IMR-90 (cell line): Measurements from ENCODE around the gene UBE3A. TPM values are rescaled to one million over a fixed set of nuclear protein-coding genes. Genes with fewer than 3 reads are reported as not detected.
A peak's percentile ranks its signal among the peaks of the same experiment; 100 is the strongest.

ENCODE experiments used
- ATAC-seq: fragments of 200-7000 bp; cut with Tn5 transposase; 2 replicates; pipeline ENCODE4 v1.9.1; 2020; ENCODE audit warnings: low read depth, mild to moderate bottlenecking, moderate library complexity
- BruUV-seq: library from RNA; stranded (reverse); fragments of 400-500 nt; replicated peaks from 2 replicates; lab custom pipeline; 2021; lab: Mats Ljungman, UMichigan
- CTCF ChIA-PET: fragments of 300-600 bp; formaldehyde crosslinking; extraction: SDS; loops from one replicate; lab custom pipeline; 2021; ENCODE audit warnings: antibody characterized with exemption; lab: Yijun Ruan, JAX
- POLR2A ChIA-PET: fragments of 300-600 bp; sonication (Branson Sonifier 250); formaldehyde crosslinking; loops from one replicate; lab custom pipeline; 2022; ENCODE audit warnings: antibody characterized with exemption; ENCODE audit not compliant: unreplicated experiment; lab: Charles Lee
- DNase-seq: peaks from one replicate; pipeline ENCODE4 v3.0.0; 2013
- H2AFZ ChIP-seq: replicated peaks from 2 replicates; pipeline ENCODE3; 2013; ENCODE audit warnings: low read length, mild to moderate bottlenecking; ENCODE audit not compliant: poor library complexity
- H2AK5ac ChIP-seq: 2 replicates; pipeline ENCODE4 v1.6.1; 2013; ENCODE audit warnings: low read depth, low read length, inconsistent platforms
- H2AK9ac ChIP-seq: replicated peaks from 2 replicates; pipeline ENCODE3; 2013; ENCODE audit warnings: mild to moderate bottlenecking, low read depth, low read length, moderate library complexity; ENCODE audit not compliant: poor library complexity
- H2BK120ac ChIP-seq: 2 replicates; pipeline ENCODE4 v1.6.1; 2013; ENCODE audit warnings: low read depth, low read length, inconsistent platforms
- H2BK15ac ChIP-seq: 3 replicates; pipeline ENCODE4 v1.6.1; 2013; ENCODE audit warnings: low read depth, low read length, inconsistent platforms
- H2BK20ac ChIP-seq: 2 replicates; pipeline ENCODE4 v1.6.1; 2013; ENCODE audit warnings: low read depth, mild to moderate bottlenecking, inconsistent platforms, low read length, moderate library complexity
- H2BK5ac ChIP-seq: 2 replicates; pipeline ENCODE4 v1.6.1; 2013; ENCODE audit warnings: mild to moderate bottlenecking, low read depth, low read length, inconsistent platforms; ENCODE audit not compliant: poor library complexity, severe bottlenecking
- H3K14ac ChIP-seq: replicated peaks from 2 replicates; pipeline ENCODE4 v1.6.1; 2013; ENCODE audit warnings: low read depth, low read length, inconsistent platforms
- H3K18ac ChIP-seq: 2 replicates; pipeline ENCODE4 v1.6.1; 2013; ENCODE audit warnings: low read depth, low read length, control low read depth
- H3K23ac ChIP-seq: 2 replicates; pipeline ENCODE4 v1.6.1; 2013; ENCODE audit warnings: low read depth, low read length, inconsistent platforms
- H3K27ac ChIP-seq: 2 replicates; pipeline ENCODE4 v1.5.1; 2013; ENCODE audit warnings: mild to moderate bottlenecking, control low read depth, low read length; ENCODE audit not compliant: insufficient read depth
- H3K27me3 ChIP-seq: 2 replicates; pipeline ENCODE4 v1.6.1; 2013; ENCODE audit warnings: low read length; ENCODE audit not compliant: control insufficient read depth, insufficient read depth
- H3K36me3 ChIP-seq: 2 replicates; pipeline ENCODE4 v1.6.1; 2013; ENCODE audit warnings: low read length, mixed read lengths; ENCODE audit not compliant: control insufficient read depth, insufficient read depth
- H3K4ac ChIP-seq: 2 replicates; pipeline ENCODE4 v1.6.1; 2013; ENCODE audit warnings: low read depth, low read length, inconsistent platforms
- H3K4me1 ChIP-seq: 2 replicates; pipeline ENCODE4 v1.6.1; 2013; ENCODE audit warnings: low read length, mixed read lengths; ENCODE audit not compliant: control insufficient read depth, insufficient read depth
- H3K4me2 ChIP-seq: 2 replicates; pipeline ENCODE4 v1.6.1; 2013; ENCODE audit warnings: low read depth, mild to moderate bottlenecking, control low read depth, low read length, moderate library complexity
- H3K4me3 ChIP-seq: 2 replicates; pipeline ENCODE4 v1.5.1; 2013; ENCODE audit warnings: low read depth, mild to moderate bottlenecking, control low read depth, low read length, moderate library complexity; ENCODE audit not compliant: insufficient read depth
- H3K56ac ChIP-seq: 2 replicates; pipeline ENCODE4 v1.6.1; 2013; ENCODE audit warnings: low read length, inconsistent platforms; ENCODE audit not compliant: insufficient read depth; ENCODE audit errors: extremely low read depth
- H3K79me1 ChIP-seq, 2 experiments: 2 replicates each; pipeline ENCODE4 v1.6.1; 2013; ENCODE audit warnings: low read length in 2 of 2, inconsistent platforms in 1 of 2, low read depth in 1 of 2
- H3K9ac ChIP-seq: 2 replicates; pipeline ENCODE4 v1.6.1; 2013; ENCODE audit warnings: low read depth, low read length, control low read depth
- H3K9me1 ChIP-seq: 2 replicates; pipeline ENCODE4 v1.6.1; 2013; ENCODE audit warnings: low read length, inconsistent platforms; ENCODE audit not compliant: insufficient read depth
- H3K9me3 ChIP-seq: 2 replicates; pipeline ENCODE4 v1.6.1; 2013; ENCODE audit warnings: low read length; ENCODE audit not compliant: control insufficient read depth, insufficient read depth
- H4K20me1 ChIP-seq: 2 replicates; pipeline ENCODE4 v1.6.1; 2013; ENCODE audit warnings: low read length, inconsistent platforms; ENCODE audit not compliant: insufficient read depth
- H4K5ac ChIP-seq: 2 replicates; pipeline ENCODE4 v1.6.1; 2013; ENCODE audit warnings: mild to moderate bottlenecking, low read depth, low read length, control low read depth
- H4K8ac ChIP-seq, 2 experiments: 2 replicates each; pipeline ENCODE4 v1.6.1; 2013; ENCODE audit warnings: low read depth in 2 of 2, low read length in 2 of 2, control low read depth in 1 of 2, inconsistent platforms in 1 of 2
- H4K91ac ChIP-seq: 2 replicates; pipeline ENCODE4 v1.6.1; 2013; ENCODE audit warnings: low read depth, low read length, inconsistent platforms; ENCODE audit not compliant: insufficient read depth
- BHLHE40 ChIP-seq: fragments of 150-350 bp; IDR thresholded peaks from 2 replicates; pipeline ENCODE4 v1.6.1; 2016; ENCODE audit warnings: mild to moderate bottlenecking, low read depth, low read length
- CTCF ChIP-seq: conservative IDR thresholded peaks from 2 replicates; pipeline ENCODE4 v1.5.1; 2012; ENCODE audit warnings: mild to moderate bottlenecking, low read depth, low read length, improper control_type of control experiment
- MAFK ChIP-seq: IDR thresholded peaks from 2 replicates; pipeline ENCODE4 v1.6.1; 2012; ENCODE audit warnings: low read depth, low read length, improper control_type of control experiment
- MXI1 ChIP-seq: IDR thresholded peaks from 2 replicates; pipeline ENCODE4 v1.6.1; 2012; ENCODE audit warnings: low read depth, mild to moderate bottlenecking, low read length, moderate library complexity, borderline replicate concordance
- RAD21 ChIP-seq: IDR thresholded peaks from 2 replicates; pipeline ENCODE4 v1.6.1; 2012; ENCODE audit warnings: low read length, improper control_type of control experiment
- RFX5 ChIP-seq: IDR thresholded peaks from 2 replicates; pipeline ENCODE4 v1.8.0; 2012; ENCODE audit warnings: low read depth, mild to moderate bottlenecking, low read length, moderate library complexity
- SMC3 ChIP-seq: fragments of 150-350 bp; IDR thresholded peaks from 2 replicates; pipeline ENCODE4 v1.6.1; 2016; ENCODE audit warnings: low read depth, mild to moderate bottlenecking, antibody characterized with exemption, low read length, moderate library complexity
- USF2 ChIP-seq: fragments of 150-350 bp; IDR thresholded peaks from 2 replicates; pipeline ENCODE4 v1.6.1; 2017; ENCODE audit warnings: mild to moderate bottlenecking, antibody characterized with exemption, low read length, low read depth
- WGBS, 2 experiments: methylation state at CpG; one replicate each; pipeline versions ENCODE4 v1.1.5 to v1.1.7; 2013; ENCODE audit warnings: missing lambda C conversion rate in 2 of 2; ENCODE audit not compliant: insufficient read length in 1 of 2; ENCODE audit errors: extremely low coverage in 2 of 2; 5-methylcytosine and 5-hydroxymethylcytosine counted together
- dilution Hi-C: fragments of 300-500 bp; cut with HindIII; formaldehyde crosslinking; loops from one replicate; pipeline ENCODE4 v1.14.3; 2018; ENCODE audit warnings: low sequenced_read_pairs; ENCODE audit not compliant: unreplicated experiment
- in situ Hi-C: fragments of 300-500 bp; cut with MboI; formaldehyde crosslinking; loops from 3 replicates; pipeline ENCODE4 v1.14.3; 2019; ENCODE audit warnings: low sequenced_read_pairs, inconsistent platforms, mixed read lengths
- intact Hi-C: fragments of 100-400 bp; cut with micrococcal nuclease; formaldehyde crosslinking; loops from 2 replicates; pipeline ENCODE4 v1.10.0; 2022
- polyA plus RNA-seq, 3 experiments: library from polyadenylated mRNA; depleted of rRNA; stranded (reverse); fragments of >200 nt; gene quantifications; 2 replicates each; pipeline ENCODE4 v1.2.3, GENCODE V29; 2012; ENCODE audit warnings: low replicate concordance in 1 of 3
- total RNA-seq: library from RNA; depleted of rRNA; stranded (reverse); fragments of >200 nt; gene quantifications from 2 replicates; pipeline ENCODE4 v1.2.3, GENCODE V29; 2012
- TF ChIP-seq, protein P1 (sequence below): fragments of 150-350 bp; IDR thresholded peaks from 2 replicates; pipeline ENCODE4 v1.6.1; 2016; ENCODE audit warnings: low read depth, mild to moderate bottlenecking, low read length, moderate library complexity, borderline replicate concordance

UBE3A gene
- total and polyA plus RNA-seq, 2 of the 4 experiments (the other 2 are of a cell fraction), result 19.3 to 53.2 TPM

- H4K91ac ChIP-seq, result no peak overlapping the region
- no peak overlapping the region for H4K8ac ChIP-seq
- no peak overlapping the region for H2BK15ac ChIP-seq
- peaks cover 3% of the 10 kb centered on the region; the same call in 1 of the 2 replicates for H3K4me1 ChIP-seq
- no peak overlapping the region for H2BK120ac ChIP-seq
- H3K27ac ChIP-seq, result no peak overlapping the region
- no peak overlapping the region for H2AK9ac ChIP-seq
- H3K18ac ChIP-seq, result no peak overlapping the region
- no peak overlapping the region for H3K56ac ChIP-seq
- no peak overlapping the region for H3K4me3 ChIP-seq
- H4K20me1 ChIP-seq, result peaks cover 62% of the 10 kb centered on the region
- H2AK5ac ChIP-seq, result no peak overlapping the region
- in situ Hi-C loops (loop anchor here (10.0 kb wide), 2 partner anchors 101 to 291 kb away; no protein-coding TSS in a partner anchor), dilution Hi-C loops (no loop called here), intact Hi-C loops (loop anchor here (5.0 kb wide), 3 partner anchors 63 to 108 kb away; no protein-coding TSS in a partner anchor)
- no peak overlapping the region for H3K4me2 ChIP-seq
- ATAC-seq (no peak), DNase-seq (peak; percentile 24)
- CTCF ChIA-PET, result interaction anchor here (0.6 kb wide), 1 partner anchor 1936 kb away, joined by 3 read pairs; no protein-coding TSS in a partner anchor
- no peak overlapping the region for H3K9ac ChIP-seq
- no peaks in the 10 kb centered on the region for H3K27me3 ChIP-seq
- 0 out of 2 replicates have a peak, but pooled peaks cover 4% of the 10 kb centered on the region for H3K9me1 ChIP-seq
- WGBS, 2 experiments, result no CpG with 5 or more reads among the region's 5 CpGs
- H4K5ac ChIP-seq, result no peak overlapping the region
- no peak overlapping the region for H3K14ac ChIP-seq
- POLR2A ChIA-PET, result no interaction called here
- H2BK5ac ChIP-seq, result no peak overlapping the region
- TF ChIP-seq SMC3, result no peak
- TF ChIP-seq, protein P1, sequence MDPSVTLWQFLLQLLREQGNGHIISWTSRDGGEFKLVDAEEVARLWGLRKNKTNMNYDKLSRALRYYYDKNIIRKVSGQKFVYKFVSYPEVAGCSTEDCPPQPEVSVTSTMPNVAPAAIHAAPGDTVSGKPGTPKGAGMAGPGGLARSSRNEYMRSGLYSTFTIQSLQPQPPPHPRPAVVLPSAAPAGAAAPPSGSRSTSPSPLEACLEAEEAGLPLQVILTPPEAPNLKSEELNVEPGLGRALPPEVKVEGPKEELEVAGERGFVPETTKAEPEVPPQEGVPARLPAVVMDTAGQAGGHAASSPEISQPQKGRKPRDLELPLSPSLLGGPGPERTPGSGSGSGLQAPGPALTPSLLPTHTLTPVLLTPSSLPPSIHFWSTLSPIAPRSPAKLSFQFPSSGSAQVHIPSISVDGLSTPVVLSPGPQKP, result no peak
- no peak for TF ChIP-seq RAD21
- no peak for TF ChIP-seq BHLHE40
- no peak for TF ChIP-seq RFX5
- no peak for TF ChIP-seq CTCF
- no peak for TF ChIP-seq USF2
- no peak for TF ChIP-seq MAFK
- no peak for TF ChIP-seq MXI1
- TSS peak; percentile 13 for BruUV-seq
- no peak overlapping the region for H3K23ac ChIP-seq
- no peaks in the 10 kb centered on the region for H3K9me3 ChIP-seq
- no peak overlapping the region for H3K4ac ChIP-seq
- H3K79me1 ChIP-seq, result peaks cover 8 to 30% of the 10 kb centered on the region in 2 experiments; a peak in 3 of 4 replicates
- no peak overlapping the region for H2BK20ac ChIP-seq
- no peaks in the 10 kb centered on the region for H3K36me3 ChIP-seq
- no peak overlapping the region for H2AFZ ChIP-seq
Observed at GRCh38 chr15:25435474-25436243, 3.2 kb downstream of the UBE3A start.
